Measurements from ENCODE around the gene SEMA5A.

DNA sequence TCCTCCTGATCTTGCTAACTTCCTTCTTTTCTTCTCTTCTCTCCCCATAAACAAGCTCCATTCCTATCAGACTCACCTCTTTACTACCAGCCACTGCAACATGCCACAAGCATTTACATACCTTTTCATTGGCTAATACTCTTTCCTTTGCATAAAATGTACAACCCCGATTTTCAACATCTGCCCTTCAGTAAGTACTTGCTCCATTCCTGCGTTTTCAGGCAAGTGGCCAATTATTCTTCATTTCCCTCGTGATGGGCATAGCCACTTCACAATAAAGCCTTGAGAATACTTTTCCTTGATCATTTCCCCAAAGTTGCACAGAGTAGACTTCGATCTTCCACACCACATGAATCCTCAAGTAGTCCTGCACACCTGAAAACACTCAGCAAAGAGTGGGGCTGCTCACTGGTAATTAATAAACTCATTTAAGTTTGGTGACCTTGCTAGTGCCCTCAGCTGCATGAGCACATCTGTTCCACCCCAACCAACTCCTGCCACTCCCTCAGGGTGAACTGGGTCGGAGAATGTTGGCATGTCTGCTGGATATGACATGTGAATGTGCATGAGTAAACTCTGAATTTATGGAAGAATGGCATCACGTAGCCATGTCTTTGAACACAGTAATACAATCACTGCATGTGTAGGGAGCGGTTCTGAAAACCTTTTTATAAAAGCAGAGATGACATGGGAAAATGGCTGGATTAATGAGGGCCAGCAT is 535.8 kb downstream of the SEMA5A start:
- TF ChIP-seq, protein P1, sequence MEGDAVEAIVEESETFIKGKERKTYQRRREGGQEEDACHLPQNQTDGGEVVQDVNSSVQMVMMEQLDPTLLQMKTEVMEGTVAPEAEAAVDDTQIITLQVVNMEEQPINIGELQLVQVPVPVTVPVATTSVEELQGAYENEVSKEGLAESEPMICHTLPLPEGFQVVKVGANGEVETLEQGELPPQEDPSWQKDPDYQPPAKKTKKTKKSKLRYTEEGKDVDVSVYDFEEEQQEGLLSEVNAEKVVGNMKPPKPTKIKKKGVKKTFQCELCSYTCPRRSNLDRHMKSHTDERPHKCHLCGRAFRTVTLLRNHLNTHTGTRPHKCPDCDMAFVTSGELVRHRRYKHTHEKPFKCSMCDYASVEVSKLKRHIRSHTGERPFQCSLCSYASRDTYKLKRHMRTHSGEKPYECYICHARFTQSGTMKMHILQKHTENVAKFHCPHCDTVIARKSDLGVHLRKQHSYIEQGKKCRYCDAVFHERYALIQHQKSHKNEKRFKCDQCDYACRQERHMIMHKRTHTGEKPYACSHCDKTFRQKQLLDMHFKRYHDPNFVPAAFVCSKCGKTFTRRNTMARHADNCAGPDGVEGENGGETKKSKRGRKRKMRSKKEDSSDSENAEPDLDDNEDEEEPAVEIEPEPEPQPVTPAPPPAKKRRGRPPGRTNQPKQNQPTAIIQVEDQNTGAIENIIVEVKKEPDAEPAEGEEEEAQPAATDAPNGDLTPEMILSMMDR (IDR thresholded peaks at IDR 0.05): no peak
- TF ChIP-seq, protein P2, sequence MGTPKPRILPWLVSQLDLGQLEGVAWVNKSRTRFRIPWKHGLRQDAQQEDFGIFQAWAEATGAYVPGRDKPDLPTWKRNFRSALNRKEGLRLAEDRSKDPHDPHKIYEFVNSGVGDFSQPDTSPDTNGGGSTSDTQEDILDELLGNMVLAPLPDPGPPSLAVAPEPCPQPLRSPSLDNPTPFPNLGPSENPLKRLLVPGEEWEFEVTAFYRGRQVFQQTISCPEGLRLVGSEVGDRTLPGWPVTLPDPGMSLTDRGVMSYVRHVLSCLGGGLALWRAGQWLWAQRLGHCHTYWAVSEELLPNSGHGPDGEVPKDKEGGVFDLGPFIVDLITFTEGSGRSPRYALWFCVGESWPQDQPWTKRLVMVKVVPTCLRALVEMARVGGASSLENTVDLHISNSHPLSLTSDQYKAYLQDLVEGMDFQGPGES (IDR thresholded peaks at IDR 0.05; ENCODE audit: low read depth, low read length): no peak
- TF ChIP-seq CHD2 (IDR thresholded peaks at IDR 0.05; ENCODE audit: low read length, partially characterized antibody) (no peak), ELF1 (IDR thresholded peaks at IDR 0.05) (no peak)
